ENCODE data around the gene RPRD1B.

The RPRD1B gene

GRCh38 chr20:38033330-38034107 lies at the start of gene RPRD1B, which contains the start of gene TTI1:
TSS of gene RPRD1B (plus strand) at chr20:38033746. CDS start at chr20:38033948, 202 bp downstream.
TSS of gene TTI1 (minus strand) at chr20:38033456. CDS start at chr20:38013816, 19,640 bp downstream.
- peak; percentile 83 for DNase-seq

- no peak for DNase-seq
These were observed 49.3 kb upstream of the RPRD1B start for GRCh38 chr20:37984018-37984785.

GRCh38 chr20:37986044-37986858 lies 47.3 kb upstream of the RPRD1B start:
- DNase-seq = no peak

- DNase-seq = peak; percentile 9
These were observed 46.5 kb upstream of the RPRD1B start for GRCh38 chr20:37986873-37987601.

- no peak for DNase-seq
These were observed 45.8 kb upstream of the RPRD1B start for GRCh38 chr20:37987602-37988290.

GRCh38 chr20:37988306-37988954 lies 45.1 kb upstream of the RPRD1B start:
- DNase-seq = no peak

- no peak for DNase-seq
These were observed 43.8 kb upstream of the RPRD1B start for GRCh38 chr20:37989601-37990295.

- peak; percentile 65 for DNase-seq
These were observed 42.9 kb upstream of the RPRD1B start for GRCh38 chr20:37990571-37991151.

- DNase-seq = no peak
These were observed 42.2 kb upstream of the RPRD1B start for GRCh38 chr20:37991157-37991866.

- DNase-seq = no peak
These were observed 41.6 kb upstream of the RPRD1B start for GRCh38 chr20:37991908-37992307.

GRCh38 chr20:37992802-37993409 lies 40.6 kb upstream of the RPRD1B start:
- no peak for DNase-seq

GRCh38 chr20:37994512-37994911 lies 39.0 kb upstream of the RPRD1B start:
- no peak for DNase-seq

- no peak for DNase-seq
These were observed 37.5 kb upstream of the RPRD1B start for GRCh38 chr20:37995856-37996605.

GRCh38 chr20:37997516-37997915 lies 36.0 kb upstream of the RPRD1B start:
- DNase-seq = no peak

- no peak for DNase-seq
These were observed 33.9 kb upstream of the RPRD1B start for GRCh38 chr20:37999526-38000263.

- DNase-seq = no peak
These were observed 33.3 kb upstream of the RPRD1B start for GRCh38 chr20:38000293-38000692.

GRCh38 chr20:38001173-38001875 lies 32.2 kb upstream of the RPRD1B start:
- DNase-seq = no peak

All from DMS153 (cell line).